ENCODE measurements around the gene CASZ1. TPM values are rescaled to one million over a fixed set of nuclear protein-coding genes. Genes with fewer than 3 reads are reported as not detected.
A peak's percentile ranks its signal among the peaks of the same experiment; 100 is the strongest.

The CASZ1 gene, protein sequence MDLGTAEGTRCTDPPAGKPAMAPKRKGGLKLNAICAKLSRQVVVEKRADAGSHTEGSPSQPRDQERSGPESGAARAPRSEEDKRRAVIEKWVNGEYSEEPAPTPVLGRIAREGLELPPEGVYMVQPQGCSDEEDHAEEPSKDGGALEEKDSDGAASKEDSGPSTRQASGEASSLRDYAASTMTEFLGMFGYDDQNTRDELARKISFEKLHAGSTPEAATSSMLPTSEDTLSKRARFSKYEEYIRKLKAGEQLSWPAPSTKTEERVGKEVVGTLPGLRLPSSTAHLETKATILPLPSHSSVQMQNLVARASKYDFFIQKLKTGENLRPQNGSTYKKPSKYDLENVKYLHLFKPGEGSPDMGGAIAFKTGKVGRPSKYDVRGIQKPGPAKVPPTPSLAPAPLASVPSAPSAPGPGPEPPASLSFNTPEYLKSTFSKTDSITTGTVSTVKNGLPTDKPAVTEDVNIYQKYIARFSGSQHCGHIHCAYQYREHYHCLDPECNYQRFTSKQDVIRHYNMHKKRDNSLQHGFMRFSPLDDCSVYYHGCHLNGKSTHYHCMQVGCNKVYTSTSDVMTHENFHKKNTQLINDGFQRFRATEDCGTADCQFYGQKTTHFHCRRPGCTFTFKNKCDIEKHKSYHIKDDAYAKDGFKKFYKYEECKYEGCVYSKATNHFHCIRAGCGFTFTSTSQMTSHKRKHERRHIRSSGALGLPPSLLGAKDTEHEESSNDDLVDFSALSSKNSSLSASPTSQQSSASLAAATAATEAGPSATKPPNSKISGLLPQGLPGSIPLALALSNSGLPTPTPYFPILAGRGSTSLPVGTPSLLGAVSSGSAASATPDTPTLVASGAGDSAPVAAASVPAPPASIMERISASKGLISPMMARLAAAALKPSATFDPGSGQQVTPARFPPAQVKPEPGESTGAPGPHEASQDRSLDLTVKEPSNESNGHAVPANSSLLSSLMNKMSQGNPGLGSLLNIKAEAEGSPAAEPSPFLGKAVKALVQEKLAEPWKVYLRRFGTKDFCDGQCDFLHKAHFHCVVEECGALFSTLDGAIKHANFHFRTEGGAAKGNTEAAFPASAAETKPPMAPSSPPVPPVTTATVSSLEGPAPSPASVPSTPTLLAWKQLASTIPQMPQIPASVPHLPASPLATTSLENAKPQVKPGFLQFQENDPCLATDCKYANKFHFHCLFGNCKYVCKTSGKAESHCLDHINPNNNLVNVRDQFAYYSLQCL (N-terminal part only)
- 1 to 10 TPM; 1.6 to 1.8 TPM for total RNA-seq

DNA sequence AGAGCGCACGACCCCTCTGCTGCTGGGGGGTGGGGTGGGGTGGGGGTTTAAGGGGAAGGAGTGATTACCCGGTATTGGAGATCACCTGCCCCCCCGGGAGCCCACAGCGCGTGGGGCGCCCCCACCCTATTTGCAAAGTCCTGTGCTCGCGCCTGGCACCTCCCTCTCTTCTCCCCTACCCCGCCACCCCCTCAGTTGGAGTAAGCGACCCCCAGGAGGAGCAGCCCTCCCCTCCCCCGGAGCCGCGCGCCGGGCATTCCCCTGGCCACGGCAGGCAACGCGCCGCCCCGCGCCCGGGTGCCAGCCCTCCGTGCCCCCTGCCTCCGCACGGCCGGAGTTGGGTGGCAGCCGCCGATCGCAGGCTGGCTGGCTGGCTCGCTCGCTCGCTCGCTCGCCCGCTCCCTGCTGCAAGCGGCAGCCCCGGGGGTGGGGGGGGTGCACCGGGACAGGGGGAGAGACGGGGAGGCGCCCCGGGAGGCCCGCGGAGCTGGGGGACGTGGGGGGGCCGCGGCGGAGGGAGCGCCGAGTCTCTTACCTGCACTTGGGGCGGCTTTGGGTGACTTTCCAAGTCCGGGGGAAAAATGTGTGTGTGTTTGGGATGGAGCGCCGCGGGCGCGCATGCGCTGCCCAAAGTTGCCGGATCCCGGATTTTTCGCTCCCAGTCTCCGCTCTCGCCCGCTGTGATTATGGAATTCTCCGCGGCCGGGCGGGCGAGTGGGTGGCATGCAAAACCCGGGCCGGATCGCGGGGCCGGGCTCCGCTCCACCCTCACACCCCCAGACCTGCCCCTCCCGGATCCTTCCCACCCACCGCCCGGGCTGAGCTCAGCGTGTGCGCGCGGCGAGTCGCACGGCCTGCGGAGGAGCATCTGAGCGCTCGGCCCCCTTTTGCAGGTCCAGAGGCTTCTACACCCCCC, at the start of gene CASZ1:
TSS of gene CASZ1 (minus strand) at position 618 of the 916 bp plus-strand sequence. CDS start 102,757 bp downstream, outside the sequence.
- Mint-ChIP-seq H3K9me3 (no peaks in the 10 kb centered on the region), H3K27ac (no peak within 1 kb of the TSS), H3K36me3 (no peaks in the 10 kb centered on the region)
- DNase-seq (ENCODE audit: low spot score in 2 of 2) = no peak
- peak in 1 of 2 donors; percentile 22 for ATAC-seq

DNA sequence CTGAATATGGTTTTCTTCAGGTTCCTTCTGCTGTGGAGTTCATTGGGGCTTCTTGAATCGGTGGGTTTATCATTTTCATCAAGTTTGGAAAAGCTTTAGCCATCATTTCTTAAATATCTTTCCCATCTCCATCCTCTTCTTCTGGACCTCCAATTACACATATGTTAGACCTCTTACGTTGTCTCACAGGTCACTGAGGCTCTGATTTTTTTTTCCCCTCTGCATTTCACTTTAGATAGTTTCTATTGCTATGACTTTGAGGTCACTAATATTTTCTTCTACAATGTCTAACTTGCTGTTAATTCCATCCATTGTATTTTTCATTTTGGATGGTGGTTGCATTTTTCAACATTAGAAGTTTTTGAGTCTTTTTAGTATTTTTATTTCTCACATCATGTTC, 47.3 kb upstream of the CASZ1 start:
- no peak overlapping the region for H3K27ac Mint-ChIP-seq
- no peaks in the 10 kb centered on the region for H3K9me3 Mint-ChIP-seq
- DNase-seq (ENCODE audit: low spot score in 2 of 2) (no peak), ATAC-seq (no peak)
- no peaks in the 10 kb centered on the region for H3K36me3 Mint-ChIP-seq

DNA sequence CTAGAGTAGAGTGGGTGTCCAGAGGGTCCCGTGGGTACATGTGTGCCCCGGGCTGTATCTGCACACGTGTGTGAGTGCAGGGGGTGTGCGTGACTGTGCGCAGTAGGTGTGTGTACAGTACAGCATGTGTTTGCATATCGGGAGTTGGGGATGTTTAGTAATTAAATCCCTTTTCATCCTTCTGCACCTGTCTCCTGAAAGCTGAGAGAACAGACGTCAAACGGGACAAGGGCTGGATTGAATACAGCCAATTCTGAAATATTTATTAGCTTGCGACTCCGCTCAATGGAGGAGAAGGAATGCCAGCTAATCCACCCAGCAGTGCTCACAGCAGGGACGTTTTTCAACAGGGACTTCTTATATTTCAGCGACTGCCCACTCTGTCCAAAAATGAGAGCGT, 44.7 kb upstream of the CASZ1 start:
- ATAC-seq (no peak), DNase-seq (ENCODE audit: low spot score in 2 of 2) (no peak)
- Mint-ChIP-seq H3K9me3 (no peaks in the 10 kb centered on the region), H3K27ac (no peak overlapping the region), H3K36me3 (no peaks in the 10 kb centered on the region)

DNA sequence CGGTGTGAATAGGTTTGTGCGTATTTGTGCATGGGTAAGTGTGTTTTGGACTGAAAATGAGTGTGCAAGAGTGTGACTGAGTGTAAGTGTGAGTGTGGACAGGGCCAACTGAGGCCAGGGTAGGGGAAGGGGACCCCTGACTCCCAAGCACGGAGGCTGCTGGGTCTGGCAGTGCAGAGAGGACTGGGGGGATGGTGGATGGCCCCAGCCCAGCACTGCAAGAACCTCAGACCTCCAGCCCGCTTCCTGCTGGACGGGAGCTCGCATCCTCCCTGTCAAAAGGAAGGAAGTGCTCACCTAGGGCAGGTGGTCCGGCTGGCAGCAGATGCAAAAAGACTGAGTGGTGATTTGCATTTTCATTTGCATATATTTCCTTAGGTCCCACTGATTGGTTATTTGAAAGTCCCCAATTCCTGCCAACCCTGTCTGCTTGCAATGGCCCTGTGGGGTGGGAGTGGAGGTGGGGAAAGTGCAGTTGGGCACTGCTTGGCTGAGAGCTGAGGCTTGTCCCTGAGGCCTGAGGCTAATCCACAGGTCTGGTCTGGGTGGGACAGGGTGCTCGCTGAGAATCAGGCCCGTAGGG, 42.8 kb upstream of the CASZ1 start:
- no peak for DNase-seq (ENCODE audit: low spot score in 2 of 2)
- Mint-ChIP-seq H3K9me3 (peaks cover 0 to under 1% of the 10 kb centered on the region in 2 donors), H3K36me3 (no peaks in the 10 kb centered on the region), H3K27ac (no peak overlapping the region)
- no peak for ATAC-seq

DNA sequence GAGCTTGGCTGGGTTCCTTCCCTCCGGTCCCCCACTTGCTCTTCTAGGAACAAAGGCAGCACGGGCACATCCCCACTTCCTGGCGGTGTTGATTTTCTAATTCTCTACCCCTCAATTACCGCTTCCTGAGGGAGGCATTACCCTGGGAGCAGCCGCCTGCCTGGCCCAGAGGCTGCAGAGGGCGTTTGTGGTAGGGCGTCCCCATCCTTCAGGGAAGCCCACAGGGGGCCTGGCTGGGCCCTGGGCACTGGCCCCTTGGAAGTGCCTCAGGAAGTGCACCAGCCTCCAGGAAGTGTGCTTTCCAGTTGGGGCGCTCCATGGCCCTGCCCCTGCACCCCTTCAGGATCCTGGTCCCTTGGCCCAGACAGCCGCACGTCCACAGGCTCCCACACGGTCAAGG, 42.1 kb upstream of the CASZ1 start:
- H3K9me3 Mint-ChIP-seq = peaks cover 0 to 6% of the 10 kb centered on the region in 2 donors
- DNase-seq (ENCODE audit: low spot score in 2 of 2) (no peak), ATAC-seq (no peak)
- H3K27ac Mint-ChIP-seq = no peak overlapping the region
- H3K36me3 Mint-ChIP-seq = no peaks in the 10 kb centered on the region

DNA sequence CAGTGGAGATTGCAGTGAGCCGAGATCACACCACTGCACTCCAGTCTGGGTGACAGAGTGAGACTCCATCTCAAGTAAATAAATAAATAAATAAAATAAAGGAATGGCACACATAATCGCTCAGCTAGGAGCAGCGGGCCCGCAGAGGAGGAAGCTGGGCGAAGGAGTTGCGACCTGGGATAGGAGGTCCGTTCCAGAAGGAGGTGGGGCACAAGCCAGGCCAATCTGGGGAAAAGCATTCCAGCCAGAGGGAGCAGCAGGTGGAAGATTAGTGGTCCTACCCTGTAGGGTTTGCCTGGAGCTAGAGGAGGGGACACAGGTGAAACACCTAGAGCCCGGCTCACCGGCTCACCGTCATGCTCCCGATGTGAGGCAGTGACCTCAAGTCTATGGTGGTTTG, 40.3 kb upstream of the CASZ1 start:
- DNase-seq (ENCODE audit: low spot score in 2 of 2) = no peak
- H3K9me3 Mint-ChIP-seq = peaks cover 0 to 6% of the 10 kb centered on the region in 2 donors
- H3K27ac Mint-ChIP-seq = no peak overlapping the region
- H3K36me3 Mint-ChIP-seq = no peaks in the 10 kb centered on the region
- ATAC-seq = no peak

DNA sequence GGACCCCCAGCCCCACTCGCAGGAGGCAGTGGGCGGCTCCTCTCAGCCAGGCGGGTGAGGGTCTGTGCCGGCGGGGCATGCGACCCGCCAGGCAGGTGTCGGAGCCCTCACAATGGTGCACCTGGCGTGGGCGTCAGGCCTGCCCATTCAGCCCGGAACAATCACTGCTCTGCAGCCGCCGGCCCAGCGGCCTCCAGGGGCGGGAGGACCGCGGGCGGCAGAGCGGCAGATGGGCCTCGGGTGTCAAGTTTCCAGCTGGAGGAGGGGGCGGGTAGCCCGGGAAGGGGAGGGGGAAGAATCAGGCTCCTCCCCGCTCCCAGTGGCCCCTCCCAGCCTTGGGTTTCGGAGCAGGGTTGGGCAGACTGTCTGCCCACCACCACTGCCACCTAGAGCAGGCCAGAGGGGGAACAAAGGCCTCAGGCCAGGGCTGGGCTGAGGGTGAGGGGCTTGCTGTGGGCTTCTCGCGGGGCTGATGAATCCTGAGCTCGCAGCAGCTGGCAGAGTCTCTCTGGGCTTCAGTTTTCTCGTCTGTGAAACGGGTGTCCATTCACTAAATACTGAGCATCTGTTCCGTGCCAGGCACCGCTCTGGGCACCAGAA, 39.5 kb upstream of the CASZ1 start:
- DNase-seq (ENCODE audit: low spot score in 2 of 2) (no peak), ATAC-seq (peak in 1 of 2 donors; percentile 20)
- no peak overlapping the region for H3K27ac Mint-ChIP-seq
- H3K9me3 Mint-ChIP-seq = peaks cover 0 to 6% of the 10 kb centered on the region in 2 donors
- H3K36me3 Mint-ChIP-seq = no peaks in the 10 kb centered on the region

DNA sequence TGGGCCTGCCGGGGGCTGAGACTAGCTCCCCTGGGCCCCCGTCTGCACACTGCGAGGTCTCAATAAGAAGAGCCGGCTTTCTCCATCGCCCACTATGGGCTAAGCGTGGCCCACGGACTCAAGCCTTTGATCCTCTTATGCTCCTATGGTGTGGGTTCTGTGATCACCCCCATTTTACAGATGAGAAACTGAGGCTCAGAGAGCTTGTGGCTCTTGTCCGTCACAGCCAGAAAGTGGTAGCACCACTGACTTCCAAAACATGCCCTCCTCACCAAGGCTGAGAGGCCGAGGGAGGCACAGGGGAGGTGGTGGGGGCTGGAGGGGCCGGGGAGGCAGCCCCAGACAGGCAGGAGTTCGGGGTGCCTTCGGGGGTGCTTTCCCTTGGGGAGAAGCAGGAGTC, 39.0 kb upstream of the CASZ1 start:
- no peak for DNase-seq (ENCODE audit: low spot score in 2 of 2)
- Mint-ChIP-seq H3K9me3 (peaks cover 0 to 6% of the 10 kb centered on the region in 2 donors), H3K27ac (no peak overlapping the region), H3K36me3 (no peaks in the 10 kb centered on the region)
- no peak for ATAC-seq

DNA sequence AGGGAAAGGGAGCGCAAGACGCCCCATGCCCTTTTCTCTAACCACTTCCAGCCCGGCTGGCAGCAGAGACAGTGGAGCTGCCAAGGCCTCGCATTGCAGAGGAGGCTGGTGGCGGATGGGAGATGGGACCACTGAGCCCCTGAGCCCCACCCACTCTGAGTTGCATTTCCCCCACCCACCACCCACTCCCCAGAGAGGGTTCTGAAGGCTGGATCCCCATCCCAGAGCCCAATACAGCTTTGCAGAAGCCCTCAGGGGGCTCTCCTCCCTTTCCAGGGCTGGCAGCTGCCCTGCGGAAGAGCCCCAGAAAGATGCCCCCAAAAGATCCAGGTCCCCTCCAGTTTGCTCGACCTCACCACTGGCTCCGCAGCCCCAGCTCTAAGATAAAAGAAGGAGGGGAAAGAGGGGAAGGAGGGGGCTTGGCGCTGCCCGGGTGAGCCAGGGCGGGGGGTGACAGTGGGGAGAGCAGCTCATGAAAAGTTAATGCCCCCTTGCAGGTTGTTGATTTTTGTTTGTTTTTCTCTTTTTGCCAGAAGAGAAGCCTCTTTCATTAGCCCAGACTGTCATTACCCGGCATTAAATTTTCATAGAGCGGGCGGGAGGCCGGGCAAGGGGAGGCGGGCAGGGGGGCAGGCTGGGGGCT, 38.4 kb upstream of the CASZ1 start:
- ATAC-seq (no peak), DNase-seq (ENCODE audit: low spot score in 2 of 2) (no peak)
- Mint-ChIP-seq H3K36me3 (no peaks in the 10 kb centered on the region), H3K27ac (no peak overlapping the region), H3K9me3 (peaks cover 0 to 6% of the 10 kb centered on the region in 2 donors)

DNA sequence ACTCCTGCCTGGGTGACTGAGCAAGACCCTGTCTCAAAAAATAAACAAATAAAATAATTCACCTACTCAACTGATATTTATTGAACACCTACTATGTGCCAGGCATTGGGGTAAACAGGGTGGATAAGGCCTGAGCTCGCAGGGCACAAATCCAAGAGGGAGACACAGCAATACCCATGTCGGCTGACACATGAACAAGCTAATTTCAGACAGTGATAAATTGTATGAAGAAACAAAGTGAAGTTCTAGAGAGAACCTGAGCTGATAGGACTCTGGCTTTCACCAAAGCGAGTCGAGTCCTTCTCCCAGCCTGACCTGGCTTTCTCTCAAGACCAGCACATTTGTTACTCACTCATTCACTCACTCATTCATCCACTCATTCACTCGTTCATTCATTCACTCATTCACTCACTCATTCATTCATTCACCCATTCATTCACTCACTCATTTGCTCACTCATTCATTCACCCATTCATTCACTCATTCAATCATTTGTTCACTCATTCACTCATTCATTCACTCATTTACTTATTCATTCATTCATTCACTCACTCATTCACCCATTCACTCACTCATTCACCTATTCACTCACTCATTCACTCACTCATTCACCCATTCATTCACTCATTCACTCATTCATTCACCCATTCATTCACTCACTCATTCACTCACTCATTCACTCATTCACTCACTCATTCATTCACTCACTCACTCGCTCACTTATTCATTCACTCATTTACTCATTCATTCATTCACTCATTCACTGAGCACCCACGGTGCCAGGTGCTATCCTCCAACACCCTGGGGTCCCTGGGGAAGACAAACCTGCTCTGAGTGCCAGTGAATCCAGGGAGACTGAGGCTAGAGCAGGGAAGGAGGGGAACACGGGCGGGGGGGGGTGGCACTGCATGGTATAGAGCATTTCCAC, 37.4 kb upstream of the CASZ1 start:
- H3K27ac Mint-ChIP-seq = no peak overlapping the region
- H3K9me3 Mint-ChIP-seq = peaks cover 0 to 6% of the 10 kb centered on the region in 2 donors
- H3K36me3 Mint-ChIP-seq = no peaks in the 10 kb centered on the region
- ATAC-seq (no peak), DNase-seq (ENCODE audit: low spot score in 2 of 2) (no peak)

DNA sequence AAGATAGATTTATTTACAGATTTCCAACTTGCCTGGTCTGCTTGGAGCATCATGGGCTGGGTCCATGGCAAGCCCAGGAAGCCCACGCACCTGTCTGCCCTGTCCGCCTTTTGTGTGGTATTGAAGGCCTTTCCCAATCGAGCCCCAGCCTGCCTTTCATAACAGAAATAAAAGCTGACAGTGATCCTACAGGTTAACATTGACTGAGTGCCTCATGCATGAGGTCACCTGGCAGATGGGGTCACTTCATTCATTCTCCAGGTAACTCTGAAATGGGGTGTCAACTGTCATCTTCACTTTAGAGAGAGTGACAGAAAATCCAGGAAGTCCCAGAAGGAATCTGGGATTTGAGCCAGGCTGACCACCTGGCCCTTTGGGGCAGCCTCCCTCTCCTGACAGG, 36.3 kb upstream of the CASZ1 start:
- ATAC-seq = no peak
- Mint-ChIP-seq H3K9me3 (peaks cover 0 to 6% of the 10 kb centered on the region in 2 donors), H3K36me3 (no peaks in the 10 kb centered on the region), H3K27ac (no peak overlapping the region)
- DNase-seq (ENCODE audit: low spot score in 2 of 2) = no peak

DNA sequence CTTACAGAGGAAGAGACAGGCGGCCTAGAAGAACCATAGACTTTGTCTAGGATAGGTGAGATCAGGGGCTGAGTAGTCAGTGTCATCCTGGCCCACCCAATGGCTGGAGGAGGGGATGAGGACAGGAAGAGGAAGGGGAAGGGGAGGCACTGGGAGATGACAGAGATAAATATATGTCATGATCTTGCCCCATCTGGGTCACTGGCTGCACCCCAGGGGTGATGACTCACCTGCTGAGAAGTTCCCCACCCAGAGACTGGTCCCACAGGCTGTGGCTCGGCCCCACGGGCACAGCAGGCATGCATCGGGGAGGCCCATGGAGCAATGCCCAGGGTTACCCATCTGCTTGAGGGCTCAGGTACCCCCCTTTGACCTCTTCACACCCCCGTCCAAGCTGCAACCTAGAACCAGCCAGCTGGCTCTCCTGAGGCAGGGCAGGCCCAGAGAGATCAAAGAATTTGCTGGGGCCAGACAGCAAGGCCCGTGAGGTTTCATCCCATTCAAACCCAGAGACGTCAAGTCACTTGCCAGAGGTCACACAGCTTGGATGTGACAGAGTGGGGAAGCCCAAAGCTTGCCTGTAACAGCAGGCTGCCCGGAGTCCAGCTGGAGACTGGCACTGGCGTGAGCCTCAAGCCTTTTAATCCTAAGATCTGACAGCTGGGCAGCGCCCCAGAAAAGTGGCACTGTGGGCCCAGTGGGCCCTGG, 34.7 kb upstream of the CASZ1 start:
- peak in 1 of 2 donors; percentile 54 for ATAC-seq
- Mint-ChIP-seq H3K27ac (no peak overlapping the region), H3K9me3 (peaks cover 0 to 6% of the 10 kb centered on the region in 2 donors), H3K36me3 (no peaks in the 10 kb centered on the region)
- DNase-seq (ENCODE audit: low spot score in 2 of 2) = no peak

DNA sequence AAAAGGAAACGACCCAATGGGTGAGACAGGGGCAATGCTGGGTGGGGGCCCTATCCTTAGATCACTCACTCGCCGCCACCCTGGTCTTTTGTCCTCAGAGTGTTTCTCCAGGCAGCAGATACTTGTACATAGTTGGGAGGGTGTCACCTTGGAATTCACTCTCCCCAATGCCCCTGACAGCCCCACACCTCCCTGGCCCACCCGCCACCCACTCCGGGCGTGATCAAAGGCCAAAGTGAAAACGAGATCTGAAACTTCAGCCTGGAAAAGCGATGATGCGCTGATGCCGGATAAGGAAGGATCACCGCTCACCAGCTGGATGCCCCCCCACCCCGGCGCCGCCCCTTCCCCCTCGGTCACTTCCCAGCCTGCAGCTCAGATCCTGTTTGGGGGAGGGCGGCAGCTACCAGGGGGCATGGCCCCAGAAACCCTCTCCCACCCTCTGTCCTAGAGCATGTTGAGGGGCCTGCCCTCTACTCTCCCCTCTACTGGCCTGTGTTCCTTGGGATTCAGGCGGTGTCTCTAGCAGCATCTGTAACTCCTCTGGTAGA, 33.6 kb upstream of the CASZ1 start:
- DNase-seq (ENCODE audit: low spot score in 2 of 2) = no peak
- Mint-ChIP-seq H3K27ac (no peak overlapping the region), H3K36me3 (no peaks in the 10 kb centered on the region), H3K9me3 (peaks cover 0 to 6% of the 10 kb centered on the region in 2 donors)
- no peak for ATAC-seq
